Panc1 (cell line): ENCODE measurements around the gene SPTSSA. TPM values are rescaled to one million over a fixed set of nuclear protein-coding genes. Genes with fewer than 3 reads are reported as not detected.

Source experiments
- ATAC-seq: fragments of 200-7000 bp; cut with Tn5 transposase; 2 replicates; pipeline ENCODE4 v1.9.1; 2020; ENCODE audit warnings: mild to moderate bottlenecking, moderate library complexity
- BruUV-seq: library from RNA; stranded (reverse); fragments of 400-500 nt; replicated peaks from 2 replicates; lab custom pipeline; 2021; lab: Mats Ljungman, UMichigan
- CTCF ChIA-PET: fragments of 300-600 bp; sonication (Branson Sonifier 250); formaldehyde crosslinking; loops from one replicate; lab custom pipeline; 2022; ENCODE audit warnings: antibody characterized with exemption; lab: Charles Lee
- POLR2A ChIA-PET: fragments of 300-600 bp; sonication (Branson Sonifier 250); formaldehyde crosslinking; loops from one replicate; lab custom pipeline; 2022; ENCODE audit warnings: antibody characterized with exemption; lab: Charles Lee
- DNase-seq: peaks from one replicate; pipeline ENCODE4 v3.0.0-alpha.2; 2010; ENCODE audit warnings: low read depth, low spot score
- H3K27ac ChIP-seq: 2 replicates; pipeline ENCODE4 v1.5.1; 2011; ENCODE audit warnings: mild to moderate bottlenecking, low read length, inconsistent platforms
- H3K27me3 ChIP-seq: fragments of 200-500 bp; sonication (Bioruptor generic); 2 replicates; pipeline ENCODE4 v1.6.0; 2014; ENCODE audit warnings: low read length, inconsistent platforms; ENCODE audit not compliant: control insufficient read depth, insufficient read depth
- H3K36me3 ChIP-seq: fragments of 200-500 bp; sonication (Bioruptor generic); 2 replicates; pipeline ENCODE4 v1.5.1; 2014; ENCODE audit warnings: inconsistent platforms, mild to moderate bottlenecking, low read length, moderate library complexity; ENCODE audit not compliant: control insufficient read depth, insufficient read depth
- H3K4me1 ChIP-seq: 2 replicates; pipeline ENCODE4 v1.5.1; 2011; ENCODE audit warnings: inconsistent platforms, mild to moderate bottlenecking, low read length, moderate library complexity; ENCODE audit not compliant: control insufficient read depth, insufficient read depth
- H3K4me3 ChIP-seq, 2 experiments: 2 replicates each; pipeline ENCODE4 v1.5.1; 2011 to 2012; ENCODE audit warnings: low read depth in 2 of 2, low read length in 2 of 2, mild to moderate bottlenecking in 2 of 2, inconsistent platforms in 1 of 2, moderate library complexity in 1 of 2
- H3K9me3 ChIP-seq: fragments of 200-500 bp; sonication (Bioruptor generic); 2 replicates; pipeline ENCODE4 v1.5.1; 2014; ENCODE audit warnings: low read depth, mild to moderate bottlenecking, inconsistent platforms, low read length, moderate library complexity; ENCODE audit not compliant: control insufficient read depth, insufficient read depth
- CTCF ChIP-seq: fragments of 450-650 bp; IDR thresholded peaks from 2 replicates; pipeline ENCODE4 v1.5.1; 2017; ENCODE audit warnings: mild to moderate bottlenecking
- POLR2AphosphoS5 ChIP-seq: IDR thresholded peaks from 2 replicates; pipeline ENCODE4 v1.6.1; 2012; ENCODE audit warnings: mild to moderate bottlenecking, low read depth, low read length, moderate library complexity
- REST ChIP-seq, 2 experiments: IDR thresholded peaks; 2 replicates each; pipeline ENCODE4 v1.6.1; 2011 to 2012; ENCODE audit warnings: low read depth in 2 of 2, control low read depth in 1 of 2, low read length in 1 of 2, mild to moderate bottlenecking in 1 of 2, moderate library complexity in 1 of 2; ENCODE audit not compliant: insufficient read depth in 1 of 2
- SIN3A ChIP-seq: IDR thresholded peaks from 2 replicates; pipeline ENCODE4 v1.6.1; 2012; ENCODE audit warnings: low read depth, mild to moderate bottlenecking, low read length, moderate library complexity, borderline replicate concordance; ENCODE audit not compliant: insufficient read depth
- in situ Hi-C: cut with HindIII; loops from 2 replicates; pipeline ENCODE4 v1.10.0; 2016; ENCODE audit warnings: low sequenced_read_pairs, low pct_unique_long_range_greater_than_20kb
- intact Hi-C: fragments of 100-400 bp; cut with micrococcal nuclease; formaldehyde crosslinking; loops from one replicate; pipeline ENCODE4 v1.10.0; 2022; ENCODE audit not compliant: unreplicated experiment
- total RNA-seq: library from RNA; stranded (reverse); gene quantifications from one replicate; pipeline ENCODE4 v1.2.1, GENCODE V29; 2021; ENCODE audit not compliant: unreplicated experiment

SPTSSA gene
- total RNA-seq, 1 experiment from 2014 or later = 15.6 TPM

- H3K4me3 ChIP-seq = no peak overlapping the region
- TF ChIP-seq REST (IDR thresholded peaks at IDR 0.05; ENCODE audit: insufficient read depth in 1 of 2, low read depth in 2 of 2, low read length in 1 of 2) (no peak), SIN3A (no peak), POLR2AphosphoS5 (no peak)
- no peak overlapping the region for H3K27ac ChIP-seq
- intact Hi-C loops (no loop called here), in situ Hi-C loops (no loop called here)
- H3K36me3 ChIP-seq = peaks cover 2% of the 10 kb centered on the region; the same call in 1 of the 2 replicates
- H3K9me3 ChIP-seq = no peaks in the 10 kb centered on the region
- H3K4me1 ChIP-seq = no peaks in the 10 kb centered on the region
- DNase-seq (no peak), ATAC-seq (no peak)
- ChIA-PET POLR2A (interaction anchor here (0.6 kb wide), 1 partner anchor 13 kb away, joined by 4 read pairs; no protein-coding TSS in a partner anchor), CTCF (no interaction called here)
- BruUV-seq = TSS peak; percentile 20
- no peaks in the 10 kb centered on the region for H3K27me3 ChIP-seq
These were observed 12.1 kb downstream of the SPTSSA start for GRCh38 chr14:34449819-34450541.

GRCh38 chr14:34439090-34439489 lies 22.9 kb downstream of the SPTSSA start:
- intact Hi-C loops = no loop called here

More at GRCh38 chr14:34439090-34439489, 22.9 kb downstream of the SPTSSA start:
- DNase-seq (no peak), ATAC-seq (no peak)
- TF ChIP-seq CTCF = 0 out of 2 replicates have a peak, but pooled peaks have one; percentile 18
- TF ChIP-seq SIN3A = no peak
- no TSS peak for BruUV-seq
- in situ Hi-C loops = no loop called here
- ChIA-PET POLR2A (no interaction called here), CTCF (interaction anchor here (0.6 kb wide), 1 partner anchor 85 kb away, joined by 15 read pairs; no protein-coding TSS in a partner anchor)
- H3K36me3 ChIP-seq = no peaks in the 10 kb centered on the region; the same call in 1 of the 2 replicates
- no peak overlapping the region for H3K27ac ChIP-seq
- no peaks in the 10 kb centered on the region for H3K9me3 ChIP-seq
- H3K27me3 ChIP-seq = no peaks in the 10 kb centered on the region
- peaks cover 15% of the 10 kb centered on the region for H3K4me1 ChIP-seq
- H3K4me3 ChIP-seq = no peak overlapping the region
